Measurements from ENCODE around the gene CEP128. TPM values are rescaled to one million over a fixed set of nuclear protein-coding genes. Genes with fewer than 3 reads are reported as not detected.

CEP128 gene
- polyA plus RNA-seq, 1 of the 3 experiments (the other 2 are of a cell fraction), result 1.2 TPM

DNA sequence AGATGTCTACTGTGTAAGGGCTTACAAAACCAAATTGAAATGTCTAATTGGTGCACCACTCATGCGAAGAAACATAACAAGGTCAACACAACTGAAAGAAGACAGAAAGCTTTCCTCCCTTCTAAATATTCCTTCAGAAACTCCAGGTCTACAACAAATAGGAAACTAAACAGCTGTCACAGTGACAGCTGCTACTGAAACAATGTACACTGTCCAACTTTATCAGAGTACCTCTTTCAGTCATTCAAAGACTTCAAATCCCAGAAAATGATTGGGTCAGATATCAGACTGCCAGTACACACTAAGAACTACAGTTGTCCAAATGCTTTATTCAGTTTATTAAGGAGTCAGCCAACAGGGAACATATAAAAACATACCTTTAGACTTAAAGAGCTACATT, 35.2 kb downstream of the CEP128 start:
- Histone ChIP-seq H3K4me3 (ENCODE audit: low read depth in 2 of 2, low read length in 1 of 2) (no peak overlapping the region), H3K9me3 (no peaks in the 10 kb centered on the region), H3K4me1 (ENCODE audit: control insufficient read depth in 1 of 2, insufficient read depth in 2 of 2, low read depth in 1 of 2, low read length in 1 of 2) (no peaks in the 10 kb centered on the region), H4K20me1 (ENCODE audit: insufficient read depth) (no peaks in the 10 kb centered on the region), H3K27ac (ENCODE audit: low read depth in 2 of 2, low read length in 1 of 2) (no peak overlapping the region), H3K9ac (no peak overlapping the region), H3K79me2 (ENCODE audit: insufficient read depth) (0 out of 2 replicates have a peak, but pooled peaks cover 4% of the 10 kb centered on the region), H3K9me2 (no peaks in the 10 kb centered on the region), H2AFZ (ENCODE audit: low read depth) (no peak overlapping the region), H3K4me2 (no peak overlapping the region), H3F3A (replicated peaks; ENCODE audit: insufficient read depth) (no peaks in the 10 kb centered on the region), H3K27me3 (ENCODE audit: insufficient read depth) (no peaks in the 10 kb centered on the region), H3K36me3 (replicated peaks in 1 of 2; ENCODE audit: control insufficient read depth in 1 of 2, insufficient read depth in 2 of 2, low read length in 1 of 2) (peaks cover 0 to 10% of the 10 kb centered on the region in 2 experiments)
- ChIA-PET POLR2A (no interaction called here), CTCF (interaction anchor here (0.6 kb wide), 1 partner anchor 35 kb away, joined by 3 read pairs; the partner anchor contains the start of gene CEP128)
- DNase-seq, result no peak
- WGBS (ENCODE audit: low lambda C conversion rate), result 4% methylated on average over 1 of the region's 1 CpG
- TF ChIP-seq FOXJ3 (CRISPR knock-in tag; IDR thresholded peaks at IDR 0.05) (no peak), TEAD4 (IDR thresholded peaks at IDR 0.05; ENCODE audit: borderline replicate concordance, insufficient read depth) (no peak), FOSL2 (IDR thresholded peaks at IDR 0.05; ENCODE audit: borderline replicate concordance, low read depth) (no peak), FOXM1 (IDR thresholded peaks at IDR 0.05; ENCODE audit: low read depth) (no peak), EZH2phosphoT487 (IDR thresholded peaks at IDR 0.05; ENCODE audit: borderline replicate concordance, low read depth) (no peak), ELF1 (IDR thresholded peaks at IDR 0.05) (no peak), TCF12 (IDR thresholded peaks at IDR 0.05) (no peak), TAF1 (IDR thresholded peaks at IDR 0.05; ENCODE audit: borderline replicate concordance, low read depth, low read length) (no peak), SIN3A (IDR thresholded peaks at IDR 0.05; ENCODE audit: borderline replicate concordance, low read depth, low read length) (no peak), RFX5 (IDR thresholded peaks at IDR 0.05; ENCODE audit: low read length) (no peak), NFIC (IDR thresholded peaks at IDR 0.05; ENCODE audit: borderline replicate concordance) (no peak), GATA2 (CRISPR knock-in tag; IDR thresholded peaks at IDR 0.05) (no peak), YY1 (IDR thresholded peaks at IDR 0.05; ENCODE audit: low read depth) (no peak), POLR2AphosphoS5 (IDR thresholded peaks at IDR 0.05; ENCODE audit: low read depth, low read length) (no peak), RXRA (IDR thresholded peaks at IDR 0.05; ENCODE audit: borderline replicate concordance, low read depth) (no peak)
- TF ChIP-seq, protein P1, sequence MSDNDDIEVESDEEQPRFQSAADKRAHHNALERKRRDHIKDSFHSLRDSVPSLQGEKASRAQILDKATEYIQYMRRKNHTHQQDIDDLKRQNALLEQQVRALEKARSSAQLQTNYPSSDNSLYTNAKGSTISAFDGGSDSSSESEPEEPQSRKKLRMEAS (IDR thresholded peaks at IDR 0.05; ENCODE audit: low read depth), result no peak
- TF ChIP-seq, protein P2, sequence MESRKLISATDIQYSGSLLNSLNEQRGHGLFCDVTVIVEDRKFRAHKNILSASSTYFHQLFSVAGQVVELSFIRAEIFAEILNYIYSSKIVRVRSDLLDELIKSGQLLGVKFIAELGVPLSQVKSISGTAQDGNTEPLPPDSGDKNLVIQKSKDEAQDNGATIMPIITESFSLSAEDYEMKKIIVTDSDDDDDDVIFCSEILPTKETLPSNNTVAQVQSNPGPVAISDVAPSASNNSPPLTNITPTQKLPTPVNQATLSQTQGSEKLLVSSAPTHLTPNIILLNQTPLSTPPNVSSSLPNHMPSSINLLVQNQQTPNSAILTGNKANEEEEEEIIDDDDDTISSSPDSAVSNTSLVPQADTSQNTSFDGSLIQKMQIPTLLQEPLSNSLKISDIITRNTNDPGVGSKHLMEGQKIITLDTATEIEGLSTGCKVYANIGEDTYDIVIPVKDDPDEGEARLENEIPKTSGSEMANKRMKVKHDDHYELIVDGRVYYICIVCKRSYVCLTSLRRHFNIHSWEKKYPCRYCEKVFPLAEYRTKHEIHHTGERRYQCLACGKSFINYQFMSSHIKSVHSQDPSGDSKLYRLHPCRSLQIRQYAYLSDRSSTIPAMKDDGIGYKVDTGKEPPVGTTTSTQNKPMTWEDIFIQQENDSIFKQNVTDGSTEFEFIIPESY (IDR thresholded peaks at IDR 0.05; ENCODE audit: borderline replicate concordance, low read depth), result no peak
- TF ChIP-seq, protein P3, sequence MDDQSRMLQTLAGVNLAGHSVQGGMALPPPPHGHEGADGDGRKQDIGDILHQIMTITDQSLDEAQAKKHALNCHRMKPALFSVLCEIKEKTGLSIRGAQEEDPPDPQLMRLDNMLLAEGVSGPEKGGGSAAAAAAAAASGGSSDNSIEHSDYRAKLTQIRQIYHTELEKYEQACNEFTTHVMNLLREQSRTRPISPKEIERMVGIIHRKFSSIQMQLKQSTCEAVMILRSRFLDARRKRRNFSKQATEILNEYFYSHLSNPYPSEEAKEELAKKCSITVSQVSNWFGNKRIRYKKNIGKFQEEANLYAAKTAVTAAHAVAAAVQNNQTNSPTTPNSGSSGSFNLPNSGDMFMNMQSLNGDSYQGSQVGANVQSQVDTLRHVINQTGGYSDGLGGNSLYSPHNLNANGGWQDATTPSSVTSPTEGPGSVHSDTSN (IDR thresholded peaks at IDR 0.05), result no peak
- TF ChIP-seq, protein P4, sequence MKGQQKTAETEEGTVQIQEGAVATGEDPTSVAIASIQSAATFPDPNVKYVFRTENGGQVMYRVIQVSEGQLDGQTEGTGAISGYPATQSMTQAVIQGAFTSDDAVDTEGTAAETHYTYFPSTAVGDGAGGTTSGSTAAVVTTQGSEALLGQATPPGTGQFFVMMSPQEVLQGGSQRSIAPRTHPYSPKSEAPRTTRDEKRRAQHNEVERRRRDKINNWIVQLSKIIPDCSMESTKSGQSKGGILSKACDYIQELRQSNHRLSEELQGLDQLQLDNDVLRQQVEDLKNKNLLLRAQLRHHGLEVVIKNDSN (IDR thresholded peaks at IDR 0.05; ENCODE audit: borderline replicate concordance, low read depth), result no peak
- TF ChIP-seq, protein P5, sequence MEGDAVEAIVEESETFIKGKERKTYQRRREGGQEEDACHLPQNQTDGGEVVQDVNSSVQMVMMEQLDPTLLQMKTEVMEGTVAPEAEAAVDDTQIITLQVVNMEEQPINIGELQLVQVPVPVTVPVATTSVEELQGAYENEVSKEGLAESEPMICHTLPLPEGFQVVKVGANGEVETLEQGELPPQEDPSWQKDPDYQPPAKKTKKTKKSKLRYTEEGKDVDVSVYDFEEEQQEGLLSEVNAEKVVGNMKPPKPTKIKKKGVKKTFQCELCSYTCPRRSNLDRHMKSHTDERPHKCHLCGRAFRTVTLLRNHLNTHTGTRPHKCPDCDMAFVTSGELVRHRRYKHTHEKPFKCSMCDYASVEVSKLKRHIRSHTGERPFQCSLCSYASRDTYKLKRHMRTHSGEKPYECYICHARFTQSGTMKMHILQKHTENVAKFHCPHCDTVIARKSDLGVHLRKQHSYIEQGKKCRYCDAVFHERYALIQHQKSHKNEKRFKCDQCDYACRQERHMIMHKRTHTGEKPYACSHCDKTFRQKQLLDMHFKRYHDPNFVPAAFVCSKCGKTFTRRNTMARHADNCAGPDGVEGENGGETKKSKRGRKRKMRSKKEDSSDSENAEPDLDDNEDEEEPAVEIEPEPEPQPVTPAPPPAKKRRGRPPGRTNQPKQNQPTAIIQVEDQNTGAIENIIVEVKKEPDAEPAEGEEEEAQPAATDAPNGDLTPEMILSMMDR (IDR thresholded peaks at IDR 0.05), result no peak

All from SK-N-SH (cell line).